SW480 (cell line): Measurements from ENCODE around the gene GPC6.

ENCODE experiments used
- DNase-seq: peaks from one replicate; pipeline ENCODE4 v3.0.0-alpha.2; 2016; ENCODE audit warnings: low spot score

GPC6 gene

GRCh38 chr13:93848247-93848646 lies 621.6 kb downstream of the GPC6 start:
- DNase-seq, result no peak

GRCh38 chr13:93851236-93851635 lies 624.6 kb downstream of the GPC6 start:
- no peak for DNase-seq

GRCh38 chr13:93853912-93854311 lies 627.3 kb downstream of the GPC6 start:
- no peak for DNase-seq

GRCh38 chr13:93857126-93857525 lies 630.5 kb downstream of the GPC6 start:
- DNase-seq, result no peak

- no peak for DNase-seq
Observed at GRCh38 chr13:93859716-93860115, 633.1 kb downstream of the GPC6 start.

- DNase-seq, result no peak
Observed at GRCh38 chr13:93861818-93862217, 635.2 kb downstream of the GPC6 start.

GRCh38 chr13:93862259-93862658 lies 635.7 kb downstream of the GPC6 start:
- DNase-seq, result no peak

GRCh38 chr13:93865235-93865634 lies 638.6 kb downstream of the GPC6 start:
- DNase-seq, result no peak

GRCh38 chr13:93867481-93867880 lies 640.9 kb downstream of the GPC6 start:
- no peak for DNase-seq

- DNase-seq, result no peak
Observed at GRCh38 chr13:93872376-93872775, 645.8 kb downstream of the GPC6 start.

- DNase-seq, result no peak
Observed at GRCh38 chr13:93872786-93873347, 646.3 kb downstream of the GPC6 start.

- no peak for DNase-seq
Observed at GRCh38 chr13:93875547-93875946, 648.9 kb downstream of the GPC6 start.

GRCh38 chr13:93876236-93876635 lies 649.6 kb downstream of the GPC6 start:
- DNase-seq, result no peak

GRCh38 chr13:93878675-93879074 lies 652.1 kb downstream of the GPC6 start:
- no peak for DNase-seq

- no peak for DNase-seq
Observed at GRCh38 chr13:93881411-93881810, 654.8 kb downstream of the GPC6 start.

- DNase-seq, result no peak
Observed at GRCh38 chr13:93882086-93882651, 655.6 kb downstream of the GPC6 start.

- DNase-seq, result no peak
Observed at GRCh38 chr13:93889430-93889951, 662.9 kb downstream of the GPC6 start.

GRCh38 chr13:93899981-93900380 lies 673.4 kb downstream of the GPC6 start:
- DNase-seq, result no peak

- DNase-seq, result no peak
Observed at GRCh38 chr13:93900731-93901130, 674.1 kb downstream of the GPC6 start.

- no peak for DNase-seq
Observed at GRCh38 chr13:93903909-93904308, 677.3 kb downstream of the GPC6 start.

- no peak for DNase-seq
Observed at GRCh38 chr13:93915269-93915809, 688.7 kb downstream of the GPC6 start.

- no peak for DNase-seq
Observed at GRCh38 chr13:93922063-93922855, 695.7 kb downstream of the GPC6 start.

GRCh38 chr13:93925990-93926389 lies 699.4 kb downstream of the GPC6 start:
- DNase-seq, result no peak
